AG04450 (cell line): Measurements from ENCODE around the gene CHST13. TPM values are rescaled to one million over a fixed set of nuclear protein-coding genes. Genes with fewer than 3 reads are reported as not detected.

Experiments
- CTCF ChIA-PET: fragments of 300-600, 350-600 bp; formaldehyde crosslinking; extraction: SDS; loops from one replicate; lab custom pipeline; 2022; ENCODE audit warnings: antibody characterized with exemption, inconsistent platforms; lab: Charles Lee
- POLR2A ChIA-PET: fragments of 350-600 bp; formaldehyde crosslinking; extraction: SDS; loops from one replicate; lab custom pipeline; 2021; ENCODE audit warnings: antibody characterized with exemption, inconsistent platforms; lab: Yijun Ruan, JAX
- DNase-seq: peaks from one replicate; pipeline ENCODE4 v3.0.0-alpha.2; 2011; ENCODE audit warnings: low read depth, low spot score
- H3K27ac ChIP-seq: one replicate; pipeline ENCODE4 v1.5.1; 2012; ENCODE audit warnings: low read depth, low read length, control low read depth
- H3K27me3 ChIP-seq: one replicate; pipeline ENCODE4 v1.6.0; 2012; ENCODE audit warnings: low read length; ENCODE audit not compliant: control insufficient read depth, insufficient read depth
- H3K4me3 ChIP-seq: 2 replicates; pipeline ENCODE4 v1.5.1; 2011; ENCODE audit warnings: mild to moderate bottlenecking, low read depth, low read length, control low read depth
- H3K9me3 ChIP-seq: 2 replicates; pipeline ENCODE4 v1.5.1; 2012; ENCODE audit warnings: low read length; ENCODE audit not compliant: control insufficient read depth, insufficient read depth
- CTCF ChIP-seq: IDR thresholded peaks from 2 replicates; pipeline ENCODE4 v1.5.1; 2011; ENCODE audit warnings: low read depth, low read length, control low read depth, inconsistent platforms
- polyA minus RNA-seq: library from RNA; depleted of rRNA, polyadenylated mRNA; stranded (reverse); fragments of >200 nt; gene quantifications from 2 replicates; pipeline ENCODE4 v1.2.3, GENCODE V29; 2011; rRNA and poly(A)+ RNA removed
- polyA plus RNA-seq: library from polyadenylated mRNA; depleted of rRNA; stranded (reverse); fragments of >200 nt; gene quantifications from 2 replicates; pipeline ENCODE4 v1.2.3, GENCODE V29; 2011; rRNA removed

CHST13 gene
- polyA plus RNA-seq (not detected in 2 replicates), polyA minus RNA-seq (not detected in 2 replicates)

GRCh38 chr3:126523745-126524428, at the start of gene CHST13:
TSS of gene CHST13 (plus strand) at chr3:126524155. CDS start at chr3:126524333, 178 bp downstream.
- Histone ChIP-seq H3K4me3 (peak within 1 kb of the TSS; percentile 47), H3K9me3 (no peaks in the 10 kb centered on the region), H3K27ac (no peak within 1 kb of the TSS), H3K27me3 (peaks cover 34% of the 10 kb centered on the region)
- no peak for DNase-seq
- POLR2A ChIA-PET: no interaction called here
- TF ChIP-seq CTCF: no peak
- CTCF ChIA-PET: interaction anchor here (0.6 to 2.9 kb wide), 6 partner anchors 13 to 1024 kb away, joined by 3 to 37 read pairs (median 9); no protein-coding TSS in a partner anchor

- peak overlapping the region; percentile 79 for H3K4me3 ChIP-seq
- H3K27me3 ChIP-seq: no peaks in the 10 kb centered on the region
- no peak for TF ChIP-seq CTCF
- H3K9me3 ChIP-seq: no peaks in the 10 kb centered on the region; the same call in 1 of the 2 replicates
- H3K27ac ChIP-seq: peak overlapping the region; percentile 47
- POLR2A ChIA-PET: interaction anchor here (1.0 kb wide), 1 partner anchor 23 kb away, joined by 3 read pairs; no protein-coding TSS in a partner anchor
- CTCF ChIA-PET: interaction anchor here (0.6 to 0.9 kb wide), 3 partner anchors 274 to 973 kb away, joined by 3 to 7 read pairs (median 3); no protein-coding TSS in a partner anchor
- DNase-seq: no peak
Measured at GRCh38 chr3:126474498-126475412, 49.2 kb upstream of the CHST13 start.

- Histone ChIP-seq H3K4me3 (peak within 1 kb of the TSS; percentile 87), H3K27ac (peak within 1 kb of the TSS; percentile 47), H3K27me3 (no peaks in the 10 kb centered on the region), H3K9me3 (no peaks in the 10 kb centered on the region; the same call in 1 of the 2 replicates)
- DNase-seq: peak; percentile 79
- POLR2A ChIA-PET: interaction anchor here (1.0 kb wide), 1 partner anchor 24 kb away, joined by 3 read pairs; no protein-coding TSS in a partner anchor
- CTCF ChIA-PET: interaction anchor here (0.6 to 1.0 kb wide), 4 partner anchors 19 to 972 kb away, joined by 3 to 7 read pairs (median 3); no protein-coding TSS in a partner anchor
- peak; percentile 43 for TF ChIP-seq CTCF
Measured at GRCh38 chr3:126475413-126476114, 48.4 kb upstream of the CHST13 start, which contains the start of gene ZXDC. TSS of gene ZXDC (minus strand) at chr3:126475891. CDS start at chr3:126475865, 26 bp downstream.

- DNase-seq: no peak
- peaks cover 3% of the 10 kb centered on the region for H3K27me3 ChIP-seq
- TF ChIP-seq CTCF: no peak
- ChIA-PET POLR2A (interaction anchor here (1.0 kb wide), 1 partner anchor 25 kb away, joined by 3 read pairs; no protein-coding TSS in a partner anchor), CTCF (interaction anchor here (0.8 to 1.0 kb wide), 2 partner anchors 20 to 275 kb away, joined by 3 read pairs; no protein-coding TSS in a partner anchor)
- H3K9me3 ChIP-seq: no peaks in the 10 kb centered on the region; the same call in 1 of the 2 replicates
- peak overlapping the region; percentile 87 for H3K4me3 ChIP-seq
- peak overlapping the region; percentile 47 for H3K27ac ChIP-seq
Measured at GRCh38 chr3:126476166-126477060, 47.5 kb upstream of the CHST13 start.
